Ovary (tissue), 9 donors: ENCODE data around the gene KCNAB1. TPM values are rescaled to one million over a fixed set of nuclear protein-coding genes. Genes with fewer than 3 reads are reported as not detected.

Source experiments
- DNase-seq, 5 donors: peaks; one replicate each; pipeline ENCODE4 v3.0.0-alpha.2; 2019 to 2020
- H3K27ac ChIP-seq, 2 donors: fragments of 200-600 bp; one replicate each; pipeline versions ENCODE4 v1.5.1 to v1.8.0; 2019 to 2022
- H3K27me3 ChIP-seq: fragments of 200-600 bp; one replicate; pipeline ENCODE4 v1.8.0; 2022
- H3K36me3 ChIP-seq: fragments of 200-600 bp; sonication (generic); one replicate; pipeline ENCODE4 v1.5.1; 2019
- H3K4me1 ChIP-seq: one replicate; pipeline ENCODE4 v1.8.1; 2013; ENCODE audit warnings: mild to moderate bottlenecking, moderate library complexity; ENCODE audit not compliant: insufficient read depth
- H3K4me3 ChIP-seq: fragments of 200-600 bp; sonication (generic); one replicate; pipeline ENCODE4 v1.5.1; 2017
- H3K9me3 ChIP-seq, 2 donors: fragments of 200-600 bp in 1 of 2; sonication (generic) in 1 of 2; one replicate each; pipeline versions ENCODE4 v1.5.1 to v1.8.1; 2013 to 2019; ENCODE audit warnings: mild to moderate bottlenecking in 1 of 2, moderate library complexity in 1 of 2
- EP300 ChIP-seq: sonication (generic); formaldehyde crosslinking; IDR thresholded peaks from one replicate; pipeline ENCODE4 v1.6.1; 2017; ENCODE audit warnings: antibody characterized with exemption
- POLR2A ChIP-seq: fragments of 450-650 bp; IDR thresholded peaks from one replicate; pipeline ENCODE4 v1.6.1; 2017; ENCODE audit warnings: antibody characterized with exemption, mild to moderate bottlenecking, moderate library complexity
- WGBS, 3 donors: extraction: QIAGEN DNeasy Blood & Tissue Kit in 1 of 3; methylation state at CpG; one replicate each; pipeline versions ENCODE4 v1.1.5 to v1.1.7; 2013 to 2017; 5-methylcytosine and 5-hydroxymethylcytosine counted together
- intact Hi-C, 4 donors: fragments of 100-400 bp; cut with DNase I; formaldehyde crosslinking; loops; one replicate each; pipeline versions ENCODE4 v1.11.0 to v1.15.1; 2022 to 2023
- polyA plus RNA-seq, 2 donors: library from polyadenylated mRNA; stranded (reverse); fragments of 200-250 nt in 1 of 2; fragments of 350-450 nt in 1 of 2; fragmentation: Illumina TruSeq in 1 of 2; extraction: RNeasy Lipid Tissue Mini Kit (QIAGEN cat#74804) in 1 of 2; gene quantifications; one replicate each; pipeline ENCODE4 v1.2.3, GENCODE V29; 2013 to 2014
- total RNA-seq, 7 donors: library from RNA; depleted of rRNA in 2 of 7; stranded (reverse); fragments of >200 nt in 2 of 7; fragmentation: NEBNext Ultra II Directional in 3 of 7; extraction: Animal tissue kit (Norgen Biotek cat#: 25700) in 3 of 7; gene quantifications; one replicate each; pipeline versions ENCODE4 v1.1.0 to v1.2.4, GENCODE V29; 2016 to 2023
- TF ChIP-seq, protein P1 (sequence below), 3 donors: fragments of 450-650 bp in 2 of 3; fragments of 200-600 bp in 1 of 3; IDR thresholded peaks; one replicate each; pipeline versions ENCODE4 v1.5.1 to v1.8.0; 2016 to 2022; ENCODE audit warnings: antibody characterized with exemption in 3 of 3, mild to moderate bottlenecking in 1 of 3
- donor health status: DM: no; HTN: no; CAD: no; lungs with moderate emphysema.
- donor health status: DM: no; HTN: no; CAD: no.
- donor health status: Bipolar disorder and iron deficiency.
- donor health status: DM: yes; HTN: yes; CAD: no.
- donor health status: DM: no; HTN: no; CAD: no.
- donor health status: DM: yes; HTN: yes; CAD: no.

The KCNAB1 gene
- total and polyA plus RNA-seq, 9 donors = 0.60 to 8.0 (median 2.4) TPM

DNA sequence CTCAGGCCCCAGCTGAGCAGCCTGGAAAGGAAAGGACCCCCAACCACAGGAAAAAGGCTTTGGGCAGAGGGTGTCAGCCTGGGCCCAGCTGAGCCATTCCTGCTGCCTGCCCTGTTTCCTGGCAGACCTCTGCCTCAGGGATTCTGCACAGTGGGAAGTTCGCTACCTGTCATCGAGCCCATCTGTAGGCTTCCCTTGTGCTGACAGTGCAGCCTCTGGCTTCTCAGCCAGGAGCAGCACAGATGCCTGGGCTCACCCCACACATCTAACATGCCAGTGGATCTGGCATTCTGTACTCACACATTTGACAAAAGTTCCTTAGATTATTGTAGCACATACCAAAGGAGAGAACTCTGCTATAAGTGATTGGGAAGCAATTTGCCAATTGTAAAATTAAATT, 232.3 kb downstream of the KCNAB1 start:
- H3K4me3 ChIP-seq = no peak overlapping the region
- no peaks in the 10 kb centered on the region for H3K27me3 ChIP-seq
- no peaks in the 10 kb centered on the region for H3K36me3 ChIP-seq
- WGBS, 3 donors = 88 to 91% (median 89%) methylated on average over 2 of the region's 2 CpGs
- no peaks in the 10 kb centered on the region for H3K9me3 ChIP-seq
- TF ChIP-seq POLR2A = no peak
- TF ChIP-seq, protein P1, sequence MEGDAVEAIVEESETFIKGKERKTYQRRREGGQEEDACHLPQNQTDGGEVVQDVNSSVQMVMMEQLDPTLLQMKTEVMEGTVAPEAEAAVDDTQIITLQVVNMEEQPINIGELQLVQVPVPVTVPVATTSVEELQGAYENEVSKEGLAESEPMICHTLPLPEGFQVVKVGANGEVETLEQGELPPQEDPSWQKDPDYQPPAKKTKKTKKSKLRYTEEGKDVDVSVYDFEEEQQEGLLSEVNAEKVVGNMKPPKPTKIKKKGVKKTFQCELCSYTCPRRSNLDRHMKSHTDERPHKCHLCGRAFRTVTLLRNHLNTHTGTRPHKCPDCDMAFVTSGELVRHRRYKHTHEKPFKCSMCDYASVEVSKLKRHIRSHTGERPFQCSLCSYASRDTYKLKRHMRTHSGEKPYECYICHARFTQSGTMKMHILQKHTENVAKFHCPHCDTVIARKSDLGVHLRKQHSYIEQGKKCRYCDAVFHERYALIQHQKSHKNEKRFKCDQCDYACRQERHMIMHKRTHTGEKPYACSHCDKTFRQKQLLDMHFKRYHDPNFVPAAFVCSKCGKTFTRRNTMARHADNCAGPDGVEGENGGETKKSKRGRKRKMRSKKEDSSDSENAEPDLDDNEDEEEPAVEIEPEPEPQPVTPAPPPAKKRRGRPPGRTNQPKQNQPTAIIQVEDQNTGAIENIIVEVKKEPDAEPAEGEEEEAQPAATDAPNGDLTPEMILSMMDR (IDR thresholded peaks at IDR 0.05) = no peak
- TF ChIP-seq EP300 = no peak
- DNase-seq = no peak
- no peaks in the 10 kb centered on the region for H3K4me1 ChIP-seq
- intact Hi-C loops = no loop called here
- H3K27ac ChIP-seq = no peak overlapping the region

- Histone ChIP-seq H3K27ac (no peak overlapping the region), H3K9me3 (no peaks in the 10 kb centered on the region), H3K27me3 (no peaks in the 10 kb centered on the region), H3K4me1 (no peaks in the 10 kb centered on the region), H3K36me3 (no peaks in the 10 kb centered on the region), H3K4me3 (no peak overlapping the region)
- WGBS, 3 donors = 82 to 94% (median 92%) methylated on average over 5 of the region's 5 CpGs
- TF ChIP-seq, protein P1 (IDR thresholded peaks at IDR 0.05) = no peak
- TF ChIP-seq EP300 = no peak
- no peak for TF ChIP-seq POLR2A
- DNase-seq = no peak
- intact Hi-C loops = no loop called here
Measured at GRCh38 chr3:156353563-156353962, 233.2 kb downstream of the KCNAB1 start.

GRCh38 chr3:156356537-156357363, 236.4 kb downstream of the KCNAB1 start:
- no peaks in the 10 kb centered on the region for H3K27me3 ChIP-seq
- intact Hi-C loops = no loop called here
- TF ChIP-seq EP300 = no peak
- TF ChIP-seq, protein P1 (IDR thresholded peaks at IDR 0.05) = no peak
- TF ChIP-seq POLR2A = no peak
- no peaks in the 10 kb centered on the region for H3K9me3 ChIP-seq
- no peak overlapping the region for H3K4me3 ChIP-seq
- no peaks in the 10 kb centered on the region for H3K36me3 ChIP-seq
- WGBS, 3 donors = 50 to 58% (median 50%) methylated on average over 5 of the region's 5 CpGs
- no peaks in the 10 kb centered on the region for H3K4me1 ChIP-seq
- no peak for DNase-seq
- no peak overlapping the region for H3K27ac ChIP-seq

DNA sequence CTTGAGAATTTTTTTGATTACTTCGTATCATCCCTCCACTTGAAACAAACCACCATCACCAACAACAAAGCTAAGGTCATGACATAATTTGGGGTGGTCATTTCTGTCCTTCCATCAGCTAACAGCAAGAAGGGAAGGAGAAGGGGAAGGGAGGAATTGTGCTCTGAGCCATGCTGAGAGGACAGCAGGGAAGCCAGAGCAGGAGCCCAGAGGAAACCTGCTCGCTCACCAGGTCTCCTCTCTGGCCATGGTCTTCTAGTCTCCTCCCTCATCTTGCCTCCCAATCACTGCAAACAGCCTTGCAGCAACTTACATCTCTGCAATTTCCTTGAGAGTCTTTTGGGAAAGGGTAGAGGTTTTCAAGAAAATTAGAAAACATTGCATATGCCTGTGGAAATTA, 237.9 kb downstream of the KCNAB1 start:
- intact Hi-C loops = no loop called here
- WGBS, 3 donors = 77 to 83% (median 81%) methylated on average over 2 of the region's 2 CpGs
- Histone ChIP-seq H3K4me3 (no peak overlapping the region), H3K27ac (no peak overlapping the region), H3K9me3 (no peaks in the 10 kb centered on the region), H3K36me3 (no peaks in the 10 kb centered on the region), H3K27me3 (no peaks in the 10 kb centered on the region), H3K4me1 (no peaks in the 10 kb centered on the region)
- TF ChIP-seq, protein P1 (IDR thresholded peaks at IDR 0.05) = no peak
- TF ChIP-seq EP300 (no peak), POLR2A (no peak)
- DNase-seq = no peak
